ENCODE data around the gene PRKAG2.

The PRKAG2 gene

GRCh38 chr7:151682831-151683614, 193.9 kb downstream of the PRKAG2 start:
- Mint-ChIP-seq H3K27me3 (no peaks in the 10 kb centered on the region), H3K4me1 (ENCODE audit: low read depth) (peaks cover 58% of the 10 kb centered on the region), H3K36me3 (ENCODE audit: low read depth) (peaks cover 31% of the 10 kb centered on the region), H3K4me3 (no peak overlapping the region), H3K9me3 (no peaks in the 10 kb centered on the region), H3K27ac (peak overlapping the region; percentile 79)
- intact Hi-C loops (cut with micrococcal nuclease) = no loop called here

DNA sequence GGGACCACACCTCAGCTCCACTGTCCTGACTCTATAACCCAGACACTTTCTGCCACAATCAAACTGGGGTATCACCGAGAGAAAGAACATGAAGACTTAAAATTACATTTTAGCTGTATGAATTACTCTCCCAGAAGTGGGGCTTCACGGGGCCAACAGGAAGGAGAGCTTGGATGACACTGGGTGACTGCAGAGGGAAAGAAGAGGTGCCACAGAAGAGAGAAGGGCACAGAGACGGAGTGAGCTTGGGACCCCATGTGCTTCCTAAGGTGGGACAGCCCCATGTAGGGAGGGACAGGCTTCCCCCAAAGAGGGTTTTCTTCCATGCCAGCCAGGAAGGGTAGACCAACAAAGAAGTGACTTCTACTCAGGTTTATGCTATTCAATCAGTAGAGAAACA, 195.2 kb downstream of the PRKAG2 start:
- no peaks in the 10 kb centered on the region for H3K27me3 Mint-ChIP-seq
- peaks cover 29% of the 10 kb centered on the region for H3K36me3 Mint-ChIP-seq (ENCODE audit: low read depth)
- H3K4me3 Mint-ChIP-seq = no peak overlapping the region
- no peaks in the 10 kb centered on the region for H3K9me3 Mint-ChIP-seq
- peaks cover 58% of the 10 kb centered on the region for H3K4me1 Mint-ChIP-seq (ENCODE audit: low read depth)
- no peak overlapping the region for H3K27ac Mint-ChIP-seq
- intact Hi-C loops (cut with micrococcal nuclease) = no loop called here

- intact Hi-C loops (cut with micrococcal nuclease) = no loop called here
- Mint-ChIP-seq H3K36me3 (ENCODE audit: low read depth) (peaks cover 25% of the 10 kb centered on the region), H3K27ac (no peak overlapping the region), H3K4me1 (ENCODE audit: low read depth) (peaks cover 58% of the 10 kb centered on the region), H3K4me3 (no peak overlapping the region), H3K27me3 (no peaks in the 10 kb centered on the region), H3K9me3 (no peaks in the 10 kb centered on the region)
Observed at GRCh38 chr7:151680810-151681209, 196.1 kb downstream of the PRKAG2 start.

- intact Hi-C loops (cut with micrococcal nuclease) = no loop called here
- Mint-ChIP-seq H3K4me3 (no peak overlapping the region), H3K36me3 (ENCODE audit: low read depth) (peaks cover 32% of the 10 kb centered on the region), H3K27me3 (no peaks in the 10 kb centered on the region), H3K4me1 (ENCODE audit: low read depth) (peaks cover 56% of the 10 kb centered on the region), H3K27ac (no peak overlapping the region), H3K9me3 (no peaks in the 10 kb centered on the region)
Observed at GRCh38 chr7:151679881-151680612, 196.9 kb downstream of the PRKAG2 start.

DNA sequence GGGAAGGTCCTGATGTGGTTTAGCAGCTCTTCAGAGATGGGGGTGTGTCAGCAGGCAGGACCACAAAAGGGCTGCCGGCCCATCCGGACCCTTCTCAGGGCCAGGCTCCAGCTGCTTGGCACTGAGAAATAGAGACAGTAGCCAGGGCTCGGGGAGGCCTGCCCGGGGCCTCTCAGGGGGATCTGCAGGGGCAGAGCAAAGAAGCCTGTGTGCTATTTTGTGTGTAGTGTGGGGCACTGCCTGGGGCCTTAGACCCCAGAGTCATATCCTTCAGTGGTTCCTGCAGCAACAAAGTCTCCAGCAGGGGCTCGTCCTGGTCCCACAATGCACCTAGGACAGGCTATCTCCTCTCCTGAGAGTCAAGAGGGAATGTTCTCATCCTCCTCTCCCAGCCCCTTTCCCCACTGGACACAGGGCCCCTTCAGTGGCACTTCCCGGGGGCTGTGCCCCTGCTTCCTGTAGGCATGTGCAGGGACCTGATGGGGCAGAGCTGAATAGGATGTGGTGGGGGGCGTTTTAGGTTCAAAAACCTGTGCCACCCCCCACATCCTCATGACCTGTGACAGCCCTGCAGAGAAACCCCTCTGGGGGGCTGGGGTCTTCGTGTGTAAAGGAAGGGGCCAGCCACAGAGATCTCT, 197.7 kb downstream of the PRKAG2 start:
- Mint-ChIP-seq H3K4me3 (no peak overlapping the region), H3K9me3 (no peaks in the 10 kb centered on the region), H3K36me3 (ENCODE audit: low read depth) (peaks cover 41% of the 10 kb centered on the region), H3K27ac (no peak overlapping the region), H3K4me1 (ENCODE audit: low read depth) (peaks cover 51% of the 10 kb centered on the region), H3K27me3 (no peaks in the 10 kb centered on the region)
- intact Hi-C loops (cut with micrococcal nuclease) = no loop called here

DNA sequence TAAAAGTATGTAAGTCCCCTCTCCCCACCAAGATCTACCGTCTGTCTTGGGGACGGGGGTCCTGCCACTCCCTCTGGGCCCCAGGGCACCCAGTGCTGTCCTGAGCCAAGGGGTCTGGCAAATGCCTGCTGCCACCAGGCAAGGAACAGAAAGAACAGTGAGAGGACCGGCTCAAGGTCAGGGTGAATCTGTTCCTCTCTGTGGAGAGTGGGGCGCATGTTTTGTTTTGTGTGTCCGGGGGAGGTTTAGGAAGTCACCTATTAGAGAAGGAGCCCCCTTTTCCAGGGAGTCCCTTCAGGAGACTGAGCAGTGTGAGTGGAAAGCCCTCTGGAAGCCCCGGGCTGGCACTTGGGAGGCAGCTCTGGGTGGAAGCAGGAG, 198.7 kb downstream of the PRKAG2 start:
- Mint-ChIP-seq H3K9me3 (no peaks in the 10 kb centered on the region), H3K27me3 (no peaks in the 10 kb centered on the region), H3K27ac (no peak overlapping the region), H3K36me3 (ENCODE audit: low read depth) (peaks cover 51% of the 10 kb centered on the region), H3K4me1 (ENCODE audit: low read depth) (peaks cover 41% of the 10 kb centered on the region), H3K4me3 (no peak overlapping the region)
- intact Hi-C loops (cut with micrococcal nuclease) = no loop called here

DNA sequence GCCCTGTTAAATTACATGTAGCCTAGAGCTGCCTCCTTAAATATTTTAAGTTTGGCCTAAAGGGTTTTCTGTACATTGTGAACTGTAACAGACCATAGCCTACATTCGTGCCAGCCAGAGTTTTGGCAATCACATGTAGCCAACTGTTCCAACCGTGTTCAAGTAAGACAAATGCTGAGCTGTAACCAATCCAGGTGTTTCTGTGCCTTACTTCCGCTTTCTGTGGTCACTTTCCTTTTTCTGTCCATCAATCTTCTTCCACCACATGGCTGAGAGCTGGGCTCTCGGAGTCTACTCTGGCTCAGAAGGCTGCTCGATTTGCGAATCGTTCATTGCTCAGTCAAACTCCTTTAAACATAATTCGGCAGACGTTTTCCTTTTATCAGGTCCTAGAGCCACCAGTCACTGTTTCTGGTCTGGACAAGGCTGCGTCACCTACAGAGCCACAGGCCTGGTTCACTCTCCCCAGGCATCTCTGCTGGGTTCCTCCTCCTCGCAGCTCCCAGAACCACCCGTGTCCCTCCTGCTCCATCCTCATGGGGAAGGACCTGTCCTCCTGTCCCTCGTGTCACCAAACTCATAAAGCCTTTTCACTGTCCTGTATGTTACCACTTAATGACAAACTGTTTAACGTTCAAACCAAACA, 199.2 kb downstream of the PRKAG2 start:
- H3K27me3 Mint-ChIP-seq = no peaks in the 10 kb centered on the region
- no peak overlapping the region for H3K27ac Mint-ChIP-seq
- H3K4me3 Mint-ChIP-seq = no peak overlapping the region
- intact Hi-C loops (cut with micrococcal nuclease) = no loop called here
- H3K36me3 Mint-ChIP-seq (ENCODE audit: low read depth) = peaks cover 56% of the 10 kb centered on the region
- peaks cover 36% of the 10 kb centered on the region for H3K4me1 Mint-ChIP-seq (ENCODE audit: low read depth)
- no peaks in the 10 kb centered on the region for H3K9me3 Mint-ChIP-seq

DNA sequence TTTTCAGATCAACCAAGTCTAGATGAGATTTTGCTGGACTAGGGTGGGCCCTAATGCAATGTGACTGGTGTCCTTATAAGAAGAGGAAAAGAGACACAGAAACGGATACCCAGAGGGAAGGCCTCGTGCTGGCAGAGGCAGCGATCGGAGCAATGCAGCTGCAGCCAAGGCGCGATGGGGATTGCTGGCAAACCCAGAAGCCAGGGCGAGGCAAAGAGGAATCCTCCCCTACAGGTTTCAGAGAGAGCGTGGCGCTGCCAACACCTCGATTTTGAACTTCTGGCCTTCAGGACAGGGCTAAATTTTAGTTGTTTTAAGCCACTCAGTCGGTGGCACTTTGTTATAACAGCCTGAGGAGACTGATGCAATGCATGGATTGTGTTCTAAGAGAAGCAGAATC, 200.2 kb downstream of the PRKAG2 start:
- H3K4me3 Mint-ChIP-seq = no peak overlapping the region
- H3K27me3 Mint-ChIP-seq = no peaks in the 10 kb centered on the region
- intact Hi-C loops (cut with micrococcal nuclease) = no loop called here
- peaks cover 32% of the 10 kb centered on the region for H3K4me1 Mint-ChIP-seq (ENCODE audit: low read depth)
- H3K27ac Mint-ChIP-seq = no peak overlapping the region
- peaks cover 65% of the 10 kb centered on the region for H3K36me3 Mint-ChIP-seq (ENCODE audit: low read depth)
- no peaks in the 10 kb centered on the region for H3K9me3 Mint-ChIP-seq

GRCh38 chr7:151675196-151675920, 201.6 kb downstream of the PRKAG2 start:
- intact Hi-C loops (cut with micrococcal nuclease) = no loop called here
- Mint-ChIP-seq H3K27ac (no peak overlapping the region), H3K9me3 (no peaks in the 10 kb centered on the region), H3K27me3 (no peaks in the 10 kb centered on the region), H3K4me1 (ENCODE audit: low read depth) (peaks cover 26% of the 10 kb centered on the region), H3K4me3 (no peak overlapping the region), H3K36me3 (ENCODE audit: low read depth) (peaks cover 59% of the 10 kb centered on the region)

DNA sequence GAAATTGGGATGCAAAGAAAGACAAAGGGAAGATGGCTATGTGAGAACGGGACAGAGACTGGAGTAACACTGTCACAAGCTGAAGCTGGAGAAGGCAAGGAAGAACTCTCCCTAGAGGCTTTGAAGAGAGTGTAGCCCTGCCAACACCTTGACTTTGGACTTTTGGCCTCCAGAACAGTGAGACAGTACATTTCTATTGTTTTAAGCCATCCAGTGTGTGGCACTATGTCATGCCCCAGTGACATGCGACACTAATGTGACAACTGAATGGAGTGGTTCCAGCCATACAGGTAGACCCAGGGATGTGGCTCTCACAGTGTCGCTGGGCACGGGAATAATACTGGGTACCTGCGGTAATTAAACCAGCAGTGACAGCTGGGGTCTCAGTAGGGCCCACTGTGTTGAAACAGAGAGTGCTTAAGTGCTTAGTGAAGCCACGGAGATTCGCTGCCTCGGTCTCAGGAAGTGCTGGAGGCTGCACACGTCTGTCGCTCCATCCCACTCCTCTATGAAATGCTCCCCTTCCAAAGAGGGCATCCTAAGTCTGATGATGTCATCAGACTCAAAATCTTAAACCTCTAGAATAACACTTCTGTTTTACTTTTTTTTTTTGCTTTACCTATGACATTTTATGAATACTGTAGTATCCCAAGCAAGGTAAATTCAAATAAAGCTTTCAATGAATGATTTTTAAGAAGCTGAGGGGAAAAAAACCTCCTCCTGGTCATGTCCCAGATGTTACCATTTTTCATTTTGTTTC, 202.6 kb downstream of the PRKAG2 start:
- Mint-ChIP-seq H3K27me3 (no peaks in the 10 kb centered on the region), H3K27ac (no peak overlapping the region), H3K9me3 (no peaks in the 10 kb centered on the region), H3K4me1 (ENCODE audit: low read depth) (peaks cover 22% of the 10 kb centered on the region), H3K4me3 (no peak overlapping the region), H3K36me3 (ENCODE audit: low read depth) (peaks cover 68% of the 10 kb centered on the region)
- intact Hi-C loops (cut with micrococcal nuclease) = no loop called here

GRCh38 chr7:151673216-151673615, 203.7 kb downstream of the PRKAG2 start:
- Mint-ChIP-seq H3K27ac (no peak overlapping the region), H3K9me3 (no peaks in the 10 kb centered on the region), H3K27me3 (no peaks in the 10 kb centered on the region), H3K4me3 (no peak overlapping the region), H3K36me3 (ENCODE audit: low read depth) (peaks cover 76% of the 10 kb centered on the region), H3K4me1 (ENCODE audit: low read depth) (peaks cover 13% of the 10 kb centered on the region)
- intact Hi-C loops (cut with micrococcal nuclease) = no loop called here

DNA sequence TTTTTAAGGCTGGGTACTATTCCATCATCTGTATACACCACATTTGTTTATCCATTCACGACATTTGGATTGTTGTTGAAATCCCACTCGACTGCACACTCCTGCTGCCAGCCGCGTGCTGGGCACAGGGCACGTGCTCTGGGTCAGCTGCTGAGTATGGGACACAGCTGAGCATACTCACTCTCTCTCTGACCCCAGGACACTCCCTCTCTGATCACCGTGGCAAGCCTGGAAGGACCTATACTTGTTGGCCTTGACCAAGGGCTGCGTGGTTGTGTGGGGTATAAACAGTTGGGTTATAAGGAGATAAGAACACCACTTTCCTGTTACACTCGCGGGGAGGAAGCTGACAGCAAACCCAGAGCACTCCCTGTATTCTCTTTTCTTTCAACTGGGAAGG, 204.2 kb downstream of the PRKAG2 start:
- Mint-ChIP-seq H3K4me3 (no peak overlapping the region), H3K27me3 (no peaks in the 10 kb centered on the region), H3K9me3 (no peaks in the 10 kb centered on the region), H3K27ac (no peak overlapping the region), H3K36me3 (ENCODE audit: low read depth) (peaks cover 76% of the 10 kb centered on the region), H3K4me1 (ENCODE audit: low read depth) (peaks cover 8% of the 10 kb centered on the region)
- intact Hi-C loops (cut with micrococcal nuclease) = no loop called here

DNA sequence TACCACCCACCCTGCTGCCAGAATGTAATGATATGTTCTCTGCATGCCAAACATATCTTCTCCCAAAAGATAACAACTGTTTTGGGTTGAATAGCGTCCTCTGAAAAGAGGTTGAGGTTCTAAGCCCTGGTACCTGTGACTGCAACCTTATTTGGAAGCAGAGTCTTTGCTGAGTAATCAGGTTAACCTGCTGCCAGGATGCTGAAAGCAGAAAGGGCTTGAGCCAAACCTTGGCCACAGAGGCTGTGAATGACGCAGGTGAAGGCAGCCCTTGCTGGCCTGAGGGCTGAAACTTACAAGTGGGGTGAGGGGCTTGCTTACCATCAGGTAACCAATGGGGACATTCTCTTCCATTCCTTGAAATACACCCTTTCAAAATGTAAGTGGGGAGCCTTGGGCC, 205.4 kb downstream of the PRKAG2 start:
- Mint-ChIP-seq H3K4me3 (no peak overlapping the region), H3K9me3 (no peaks in the 10 kb centered on the region), H3K27ac (no peak overlapping the region), H3K4me1 (ENCODE audit: low read depth) (peaks cover 6% of the 10 kb centered on the region), H3K27me3 (no peaks in the 10 kb centered on the region), H3K36me3 (ENCODE audit: low read depth) (peaks cover 83% of the 10 kb centered on the region)
- intact Hi-C loops (cut with micrococcal nuclease) = no loop called here

Measured in dendritic cell treated with granulocyte-macrophage colony-stimulating factor and Interleukin-4, amounts not matched to agents 40 ng/mL and 50 ng/mL, for 4 days (primary cell).